Ecto neural progenitor cell (in vitro differentiated cells): Measurements from ENCODE around the gene CDKL1.
"Not testable (repeated sequence)": the region's sequence is repeated elsewhere in the genome, so short reads cannot be mapped to it uniquely, and the experiment has no call there.

Experiments used
- DNase-seq: peaks from one replicate; pipeline ENCODE4 v3.0.0-alpha.2; 2018; ENCODE audit warnings: low spot score

The CDKL1 gene

GRCh38 chr14:50357124-50357523 is 39.6 kb downstream of the CDKL1 start:
- DNase-seq, result no peak

- not testable (repeated sequence) for DNase-seq
Observed at GRCh38 chr14:50356283-50356682, 40.4 kb downstream of the CDKL1 start.

GRCh38 chr14:50355692-50356091 is 41.0 kb downstream of the CDKL1 start:
- DNase-seq, result no peak

- DNase-seq, result no peak
Observed at GRCh38 chr14:50354527-50354926, 42.2 kb downstream of the CDKL1 start.

- no peak for DNase-seq
Observed at GRCh38 chr14:50353126-50353525, 43.6 kb downstream of the CDKL1 start.

- no peak for DNase-seq
Observed at GRCh38 chr14:50352584-50352983, 44.1 kb downstream of the CDKL1 start.

GRCh38 chr14:50350975-50351374 is 45.7 kb downstream of the CDKL1 start:
- no peak for DNase-seq

- DNase-seq, result no peak
Observed at GRCh38 chr14:50348933-50349332, 47.7 kb downstream of the CDKL1 start.

- no peak for DNase-seq
Observed at GRCh38 chr14:50347521-50347920, 49.2 kb downstream of the CDKL1 start.

- DNase-seq, result no peak
Observed at GRCh38 chr14:50345846-50346422, 50.7 kb downstream of the CDKL1 start.

GRCh38 chr14:50344876-50345563 is 51.7 kb downstream of the CDKL1 start:
- DNase-seq, result no peak

- DNase-seq, result no peak
Observed at GRCh38 chr14:50344116-50344775, 52.4 kb downstream of the CDKL1 start.

GRCh38 chr14:50343434-50343833 is 53.2 kb downstream of the CDKL1 start:
- no peak for DNase-seq

GRCh38 chr14:50342221-50343078 is 54.2 kb downstream of the CDKL1 start:
- no peak for DNase-seq

GRCh38 chr14:50340963-50341362 is 55.7 kb downstream of the CDKL1 start:
- DNase-seq, result no peak

- no peak for DNase-seq
Observed at GRCh38 chr14:50340045-50340444, 56.6 kb downstream of the CDKL1 start.

GRCh38 chr14:50339178-50339804 is 57.4 kb downstream of the CDKL1 start:
- DNase-seq, result no peak

- no peak for DNase-seq
Observed at GRCh38 chr14:50338587-50338986, 58.1 kb downstream of the CDKL1 start.

- DNase-seq, result no peak
Observed at GRCh38 chr14:50335989-50336824, 60.5 kb downstream of the CDKL1 start.

GRCh38 chr14:50335389-50335788 is 61.3 kb downstream of the CDKL1 start:
- DNase-seq, result peak; percentile 74

GRCh38 chr14:50334211-50334610 is 62.5 kb downstream of the CDKL1 start:
- DNase-seq, result no peak
